Neuronal stem cell (in vitro differentiated cells): Measurements from ENCODE around the gene RIPK1.

Experiments
- DNase-seq: peaks from one replicate; pipeline ENCODE4 v3.0.0-alpha.2; 2013; ENCODE audit warnings: low spot score
- H2AFZ ChIP-seq: one replicate; pipeline ENCODE4 v1.6.1; 2013; ENCODE audit warnings: mild to moderate bottlenecking, low read length, inconsistent platforms
- H2AK5ac ChIP-seq: 2 replicates; pipeline ENCODE4 v1.6.1; 2013; ENCODE audit warnings: low read depth, mild to moderate bottlenecking, inconsistent platforms, low read length, moderate library complexity, mixed read lengths
- H2BK120ac ChIP-seq: 2 replicates; pipeline ENCODE4 v1.6.1; 2013; ENCODE audit warnings: low read depth, mild to moderate bottlenecking, inconsistent platforms, low read length, moderate library complexity, mixed read lengths
- H2BK12ac ChIP-seq: one replicate; pipeline ENCODE4 v1.6.1; 2013; ENCODE audit warnings: low read length, inconsistent platforms
- H2BK15ac ChIP-seq: 2 replicates; pipeline ENCODE4 v1.6.1; 2013; ENCODE audit warnings: mild to moderate bottlenecking, low read length, inconsistent platforms, mixed read lengths
- H2BK5ac ChIP-seq: one replicate; pipeline ENCODE4 v1.6.1; 2013; ENCODE audit warnings: inconsistent platforms, mild to moderate bottlenecking, low read length, moderate library complexity
- H3K14ac ChIP-seq: one replicate; pipeline ENCODE4 v1.6.1; 2013; ENCODE audit warnings: low read length, inconsistent platforms
- H3K18ac ChIP-seq: 2 replicates; pipeline ENCODE4 v1.6.1; 2013; ENCODE audit warnings: low read length, inconsistent platforms
- H3K23ac ChIP-seq: 2 replicates; pipeline ENCODE4 v1.6.1; 2013; ENCODE audit warnings: low read depth, mild to moderate bottlenecking, mixed read lengths, low read length, inconsistent platforms; ENCODE audit not compliant: poor library complexity
- H3K27ac ChIP-seq: replicated peaks from 3 replicates; pipeline ENCODE4 v1.5.1; 2013; ENCODE audit warnings: low read length, inconsistent platforms
- H3K27me3 ChIP-seq, 3 experiments: 2 replicates each; pipeline ENCODE4 v1.6.1; 2013; ENCODE audit warnings: low read length in 3 of 3, mild to moderate bottlenecking in 2 of 3, inconsistent platforms in 1 of 3, low read depth in 1 of 3, mixed read lengths in 1 of 3, moderate library complexity in 1 of 3; ENCODE audit not compliant: control insufficient read depth in 3 of 3, insufficient read depth in 3 of 3
- H3K36me3 ChIP-seq, 2 donors: replicated peaks in 1 of 2; 2 replicates each; pipeline ENCODE4 v1.6.1; 2013; ENCODE audit warnings: low read length in 2 of 2; ENCODE audit not compliant: control insufficient read depth in 2 of 2, insufficient read depth in 2 of 2
- H3K4ac ChIP-seq: 2 replicates; pipeline ENCODE4 v1.6.1; 2013; ENCODE audit warnings: inconsistent platforms, mild to moderate bottlenecking, low read length, moderate library complexity
- H3K4me1 ChIP-seq, 2 donors: 1 replicate in 1 of 2; 2 replicates in 1 of 2; pipeline ENCODE4 v1.6.1; 2013; ENCODE audit warnings: low read length in 2 of 2, low read depth in 1 of 2; ENCODE audit not compliant: control insufficient read depth in 2 of 2, insufficient read depth in 1 of 2
- H3K4me2 ChIP-seq: one replicate; pipeline ENCODE4 v1.6.1; 2013; ENCODE audit warnings: mild to moderate bottlenecking, low read length, inconsistent platforms; ENCODE audit not compliant: insufficient read depth, poor library complexity, severe bottlenecking
- H3K4me3 ChIP-seq, 2 donors: 2 replicates each; pipeline ENCODE4 v1.5.1; 2013; ENCODE audit warnings: low read length in 2 of 2, mild to moderate bottlenecking in 2 of 2, inconsistent platforms in 1 of 2, moderate library complexity in 1 of 2
- H3K79me1 ChIP-seq: one replicate; pipeline ENCODE4 v1.6.1; 2013; ENCODE audit warnings: low read depth, mild to moderate bottlenecking, inconsistent platforms, low read length, moderate library complexity
- H3K9ac ChIP-seq: one replicate; pipeline ENCODE4 v1.6.1; 2013; ENCODE audit warnings: mild to moderate bottlenecking, low read depth, low read length, inconsistent platforms; ENCODE audit not compliant: poor library complexity
- H3K9me3 ChIP-seq, 2 donors: replicated peaks in 1 of 2; 2 replicates each; pipeline versions ENCODE3 to v1.6.1; 2013; ENCODE audit warnings: low read length in 2 of 2, mild to moderate bottlenecking in 2 of 2, inconsistent platforms in 1 of 2, low read depth in 1 of 2, mixed read lengths in 1 of 2, moderate library complexity in 1 of 2; ENCODE audit not compliant: control insufficient read depth in 2 of 2, insufficient read depth in 1 of 2
- H4K8ac ChIP-seq: one replicate; pipeline ENCODE4 v1.6.1; 2013; ENCODE audit warnings: low read depth, mild to moderate bottlenecking, inconsistent platforms, low read length, moderate library complexity
- H4K91ac ChIP-seq: one replicate; pipeline ENCODE4 v1.6.1; 2013; ENCODE audit warnings: low read length, low read depth, mild to moderate bottlenecking, inconsistent platforms; ENCODE audit not compliant: poor library complexity
- WGBS, 2 donors: extraction: QIAGEN DNeasy Blood & Tissue Kit; methylation state at CpG; one replicate each; pipeline ENCODE4 v1.1.7; 2013; ENCODE audit warnings: missing lambda C conversion rate in 2 of 2, mixed read lengths in 1 of 2; ENCODE audit not compliant: insufficient read length in 2 of 2, insufficient replicate concordance in 1 of 2; ENCODE audit errors: extremely low coverage in 2 of 2; 5-methylcytosine and 5-hydroxymethylcytosine counted together

The RIPK1 gene

GRCh38 chr6:3162067-3162497 lies 93.8 kb downstream of the RIPK1 start:
- WGBS, 2 donors: no CpG with 5 or more reads among the region's 7 CpGs
- Histone ChIP-seq H3K36me3 (no peaks in the 10 kb centered on the region), H3K27me3 (no peaks in the 10 kb centered on the region), H3K27ac (no peak overlapping the region), H2BK12ac (no peak overlapping the region), H3K9me3 (peaks cover 0 to 2% of the 10 kb centered on the region in 2 donors), H3K18ac (no peak overlapping the region), H3K4me2 (no peak overlapping the region), H3K4ac (no peak overlapping the region), H4K8ac (no peak overlapping the region), H3K4me1 (peaks cover 24 to 40% of the 10 kb centered on the region in 2 donors), H3K14ac (no peak overlapping the region), H2BK120ac (no peak overlapping the region), H3K79me1 (no peaks in the 10 kb centered on the region), H2BK5ac (no peak overlapping the region), H4K91ac (no peak overlapping the region), H3K4me3 (peak overlapping the region in 1 of 2 donors; percentile 60), H2BK15ac (no peak overlapping the region), H2AFZ (no peak overlapping the region), H2AK5ac (no peak overlapping the region), H3K23ac (no peak overlapping the region), H3K9ac (no peak overlapping the region)
- no peak for DNase-seq

- H3K9ac ChIP-seq: peak overlapping the region; percentile 66
- no CpG with 5 or more reads among the region's 74 CpGs for WGBS, 2 donors
- no peak overlapping the region for H2BK15ac ChIP-seq
- peak overlapping the region; percentile 40 for H2BK5ac ChIP-seq
- H2BK120ac ChIP-seq: no peak overlapping the region
- peak overlapping the region; percentile 78 for H3K27ac ChIP-seq
- DNase-seq: peak; percentile 77
- no peaks in the 10 kb centered on the region for H3K36me3 ChIP-seq
- H3K27me3 ChIP-seq: no peaks in the 10 kb centered on the region
- peak overlapping the region; percentile 99 for H2AFZ ChIP-seq
- no peaks in the 10 kb centered on the region for H3K79me1 ChIP-seq
- no peak overlapping the region for H2AK5ac ChIP-seq
- peak overlapping the region; percentile 60 to 81 for H3K4me3 ChIP-seq
- H3K4me2 ChIP-seq: peak overlapping the region; percentile 85
- H3K23ac ChIP-seq: peak overlapping the region; percentile 99
- H4K91ac ChIP-seq: no peak overlapping the region
- peak overlapping the region; percentile 66 for H3K18ac ChIP-seq
- no peak overlapping the region for H3K14ac ChIP-seq
- peaks cover 27 to 40% of the 10 kb centered on the region in 2 donors for H3K4me1 ChIP-seq
- no peak overlapping the region for H3K4ac ChIP-seq
- no peak overlapping the region for H4K8ac ChIP-seq
- peaks cover 0 to 2% of the 10 kb centered on the region in 2 donors for H3K9me3 ChIP-seq
- peak overlapping the region; percentile 1 for H2BK12ac ChIP-seq
Observed at GRCh38 chr6:3162565-3163247, 94.4 kb downstream of the RIPK1 start.

DNA sequence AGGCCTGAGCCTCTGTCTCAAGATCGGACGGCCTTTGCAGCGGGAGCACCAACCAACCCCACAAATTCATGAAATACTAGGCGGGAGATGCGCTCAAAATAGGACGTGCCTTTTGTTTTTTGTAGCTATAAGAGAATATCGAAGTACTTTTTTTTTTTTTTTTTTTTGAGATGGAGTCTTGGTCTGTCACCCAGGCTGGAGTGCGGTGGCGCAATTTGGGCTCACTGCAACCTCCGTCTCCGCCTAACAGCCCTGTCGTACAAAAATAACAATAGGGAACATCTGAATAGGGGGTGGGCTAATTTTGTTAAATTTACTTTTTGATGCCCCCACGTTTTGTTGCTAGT lies 94.9 kb downstream of the RIPK1 start:
- no peak overlapping the region for H3K27ac ChIP-seq
- no peaks in the 10 kb centered on the region for H3K36me3 ChIP-seq
- no peaks in the 10 kb centered on the region for H3K79me1 ChIP-seq
- H2BK12ac ChIP-seq: no peak overlapping the region
- H3K4me2 ChIP-seq: no peak overlapping the region
- no peak overlapping the region for H3K4ac ChIP-seq
- H3K23ac ChIP-seq: peak overlapping the region; percentile 99
- no peak overlapping the region for H2BK120ac ChIP-seq
- peak overlapping the region; percentile 45 for H2AFZ ChIP-seq
- no peak overlapping the region for H3K9ac ChIP-seq
- H4K8ac ChIP-seq: no peak overlapping the region
- no peak overlapping the region for H2AK5ac ChIP-seq
- peaks cover 27 to 38% of the 10 kb centered on the region in 2 donors for H3K4me1 ChIP-seq
- H3K18ac ChIP-seq: no peak overlapping the region
- no CpG with 5 or more reads among the region's 13 CpGs for WGBS, 2 donors
- H3K14ac ChIP-seq: no peak overlapping the region
- peaks cover 2% of the 10 kb centered on the region in 2 donors for H3K9me3 ChIP-seq
- peak overlapping the region in 1 of 2 donors; percentile 60 for H3K4me3 ChIP-seq
- no peak overlapping the region for H2BK5ac ChIP-seq
- no peaks in the 10 kb centered on the region for H3K27me3 ChIP-seq
- H2BK15ac ChIP-seq: no peak overlapping the region
- H4K91ac ChIP-seq: no peak overlapping the region
- DNase-seq: no peak

DNA sequence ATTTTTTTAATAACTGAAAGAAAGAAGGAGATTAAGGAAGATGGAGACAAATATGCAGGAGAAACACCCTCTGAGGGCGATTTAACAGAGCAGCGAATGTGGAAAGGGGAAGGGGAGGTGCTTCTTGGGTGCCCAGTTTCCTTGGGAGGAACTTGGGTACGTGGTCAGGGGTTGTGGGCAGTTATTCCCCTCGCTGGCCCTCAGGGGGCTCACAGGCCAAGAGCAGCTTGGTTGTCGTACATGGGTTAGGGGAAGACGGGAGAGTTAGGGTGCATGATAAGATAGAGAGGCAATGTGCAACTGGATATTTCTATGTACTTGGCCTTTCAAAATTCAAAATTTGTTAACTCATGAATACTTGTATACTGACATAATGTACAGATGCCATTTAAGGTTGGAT lies 96.1 kb downstream of the RIPK1 start:
- no peaks in the 10 kb centered on the region for H3K27me3 ChIP-seq
- H3K9ac ChIP-seq: no peak overlapping the region
- WGBS, 2 donors: no CpG with 5 or more reads among the region's 6 CpGs
- H3K4me1 ChIP-seq: peaks cover 27 to 36% of the 10 kb centered on the region in 2 donors
- no peak overlapping the region for H2BK12ac ChIP-seq
- no peak overlapping the region for H2BK15ac ChIP-seq
- H3K36me3 ChIP-seq: no peaks in the 10 kb centered on the region
- H3K4me2 ChIP-seq: no peak overlapping the region
- no peak overlapping the region for H4K8ac ChIP-seq
- H2AK5ac ChIP-seq: no peak overlapping the region
- H3K79me1 ChIP-seq: no peaks in the 10 kb centered on the region
- no peak overlapping the region for H3K14ac ChIP-seq
- H3K23ac ChIP-seq: no peak overlapping the region
- H2BK120ac ChIP-seq: no peak overlapping the region
- peaks cover 2 to 3% of the 10 kb centered on the region in 2 donors for H3K9me3 ChIP-seq
- H3K18ac ChIP-seq: no peak overlapping the region
- no peak overlapping the region for H2BK5ac ChIP-seq
- no peak overlapping the region for H4K91ac ChIP-seq
- no peak for DNase-seq
- H3K27ac ChIP-seq: no peak overlapping the region
- H2AFZ ChIP-seq: no peak overlapping the region
- no peak overlapping the region for H3K4me3 ChIP-seq
- H3K4ac ChIP-seq: no peak overlapping the region
